Measurements from ENCODE around the gene YOD1.

Gene YOD1

GRCh38 chr1:207001492-207002245 is 49.3 kb downstream of the YOD1 start:
- H2BK15ac ChIP-seq (ENCODE audit: low read depth, poor library complexity, severe bottlenecking) = no peak overlapping the region
- H2BK12ac ChIP-seq (ENCODE audit: low read length in 2 of 2) = no peak overlapping the region
- H4K91ac ChIP-seq (ENCODE audit: low read length) = no peak overlapping the region
- no peak overlapping the region for H3K14ac ChIP-seq (ENCODE audit: low read length in 2 of 2)
- no peak overlapping the region for H3K4me2 ChIP-seq (ENCODE audit: low read length, poor library complexity, severe bottlenecking)
- peaks cover 0 to 10% of the 10 kb centered on the region in 2 experiments for H3K27me3 ChIP-seq (ENCODE audit: control insufficient read depth in 1 of 2, insufficient read depth in 1 of 2, low read length in 2 of 2)
- H3K9ac ChIP-seq (ENCODE audit: low read length) = no peak overlapping the region
- no peak overlapping the region for H3K18ac ChIP-seq (ENCODE audit: low read depth in 1 of 2, low read length in 2 of 2)
- no peak overlapping the region for H3K23ac ChIP-seq (ENCODE audit: low read length in 2 of 2)
- H3K9me3 ChIP-seq (ENCODE audit: control insufficient read depth, low read length) = no peaks in the 10 kb centered on the region
- H3K4me3 ChIP-seq (ENCODE audit: insufficient read depth in 1 of 2, low read depth in 1 of 2, low read length in 2 of 2) = no peak overlapping the region
- no peak overlapping the region for H3K4ac ChIP-seq (ENCODE audit: low read depth in 1 of 2, low read length in 2 of 2)
- no peak overlapping the region for H2BK5ac ChIP-seq (ENCODE audit: low read depth, low read length, poor library complexity, severe bottlenecking)
- no peak overlapping the region for H3K27ac ChIP-seq (ENCODE audit: low read length, poor library complexity, severe bottlenecking)
- no peaks in the 10 kb centered on the region for H3K36me3 ChIP-seq (ENCODE audit: control insufficient read depth in 1 of 2, insufficient read depth in 2 of 2, low read depth in 1 of 2, low read length in 2 of 2)
- no peak overlapping the region for H2AK5ac ChIP-seq (ENCODE audit: low read length, severe bottlenecking)
- no peak overlapping the region for H2AFZ ChIP-seq (ENCODE audit: low read depth, low read length)
- H3K79me1 ChIP-seq (replicated peaks; ENCODE audit: low read length, poor library complexity, severe bottlenecking) = no peaks in the 10 kb centered on the region
- H2BK120ac ChIP-seq (ENCODE audit: low read depth, low read length) = no peak overlapping the region
- no peak overlapping the region for H4K8ac ChIP-seq (ENCODE audit: low read length)
- WGBS = 88% methylated on average over 3 of the region's 5 CpGs
- DNase-seq = no peak
- peaks cover 2% of the 10 kb centered on the region for H3K4me1 ChIP-seq (ENCODE audit: control insufficient read depth, insufficient read depth, low read depth, low read length)

DNA sequence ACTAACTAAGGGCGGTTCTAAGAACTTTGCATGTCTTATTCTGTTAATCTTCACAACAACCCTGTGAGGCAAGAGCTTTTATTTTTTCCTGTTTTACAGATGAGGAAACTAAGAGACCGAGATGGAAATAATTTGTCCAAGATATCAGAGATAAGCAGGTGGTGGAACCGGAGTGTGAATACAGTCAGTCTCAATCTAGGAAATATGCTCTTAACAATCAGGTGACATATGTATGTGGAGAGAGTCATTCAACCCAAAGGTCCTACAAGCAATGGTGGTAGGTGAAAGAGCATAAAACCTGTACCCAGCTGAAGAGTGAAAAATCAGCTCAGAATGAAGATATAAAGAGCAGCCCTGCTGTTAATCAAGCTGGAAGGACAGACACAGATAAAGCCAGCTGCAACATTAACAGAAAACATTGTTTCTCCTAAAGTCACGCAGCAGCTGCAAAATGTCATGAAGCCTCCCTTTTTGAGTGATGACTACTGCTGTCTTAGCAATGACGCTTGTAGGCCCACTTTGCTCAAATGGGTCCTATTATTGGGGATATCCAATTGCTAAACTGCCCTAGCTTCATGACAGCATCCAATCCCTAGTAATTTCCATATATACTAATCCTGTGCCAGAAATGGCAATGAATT is 50.2 kb downstream of the YOD1 start:
- Histone ChIP-seq H2AFZ (ENCODE audit: low read depth, low read length) (no peak overlapping the region), H3K9me3 (ENCODE audit: control insufficient read depth, low read length) (no peaks in the 10 kb centered on the region), H4K91ac (ENCODE audit: low read length) (no peak overlapping the region), H3K18ac (ENCODE audit: low read depth in 1 of 2, low read length in 2 of 2) (no peak overlapping the region), H2BK120ac (ENCODE audit: low read depth, low read length) (no peak overlapping the region), H3K27ac (ENCODE audit: low read length, poor library complexity, severe bottlenecking) (no peak overlapping the region), H3K4me1 (ENCODE audit: control insufficient read depth, insufficient read depth, low read depth, low read length) (peaks cover 2% of the 10 kb centered on the region), H3K27me3 (ENCODE audit: control insufficient read depth in 1 of 2, insufficient read depth in 1 of 2, low read length in 2 of 2) (peaks cover 0 to 10% of the 10 kb centered on the region in 2 experiments), H2AK5ac (ENCODE audit: low read length, severe bottlenecking) (no peak overlapping the region), H2BK12ac (ENCODE audit: low read length in 2 of 2) (no peak overlapping the region), H3K4me3 (ENCODE audit: insufficient read depth in 1 of 2, low read depth in 1 of 2, low read length in 2 of 2) (no peak overlapping the region), H3K9ac (ENCODE audit: low read length) (no peak overlapping the region), H3K14ac (ENCODE audit: low read length in 2 of 2) (no peak overlapping the region), H3K36me3 (ENCODE audit: control insufficient read depth in 1 of 2, insufficient read depth in 2 of 2, low read depth in 1 of 2, low read length in 2 of 2) (no peaks in the 10 kb centered on the region), H3K4ac (ENCODE audit: low read depth in 1 of 2, low read length in 2 of 2) (no peak overlapping the region), H3K4me2 (ENCODE audit: low read length, poor library complexity, severe bottlenecking) (no peak overlapping the region), H3K79me1 (replicated peaks; ENCODE audit: low read length, poor library complexity, severe bottlenecking) (no peaks in the 10 kb centered on the region), H3K23ac (ENCODE audit: low read length in 2 of 2) (no peak overlapping the region), H2BK15ac (ENCODE audit: low read depth, poor library complexity, severe bottlenecking) (no peak overlapping the region), H4K8ac (ENCODE audit: low read length) (no peak overlapping the region), H2BK5ac (ENCODE audit: low read depth, low read length, poor library complexity, severe bottlenecking) (no peak overlapping the region)
- WGBS = 96% methylated on average over 5 of the region's 5 CpGs
- DNase-seq = no peak

GRCh38 chr1:206998816-206999215 is 52.2 kb downstream of the YOD1 start:
- Histone ChIP-seq H2BK15ac (ENCODE audit: low read depth, poor library complexity, severe bottlenecking) (no peak overlapping the region), H2BK5ac (ENCODE audit: low read depth, low read length, poor library complexity, severe bottlenecking) (no peak overlapping the region), H3K4me2 (ENCODE audit: low read length, poor library complexity, severe bottlenecking) (no peak overlapping the region), H3K4me1 (ENCODE audit: control insufficient read depth, insufficient read depth, low read depth, low read length) (peaks cover 2% of the 10 kb centered on the region), H3K79me1 (replicated peaks; ENCODE audit: low read length, poor library complexity, severe bottlenecking) (no peaks in the 10 kb centered on the region), H2AK5ac (ENCODE audit: low read length, severe bottlenecking) (no peak overlapping the region), H2AFZ (ENCODE audit: low read depth, low read length) (no peak overlapping the region), H3K4me3 (ENCODE audit: insufficient read depth in 1 of 2, low read depth in 1 of 2, low read length in 2 of 2) (no peak overlapping the region), H4K8ac (ENCODE audit: low read length) (no peak overlapping the region), H4K91ac (ENCODE audit: low read length) (no peak overlapping the region), H3K14ac (ENCODE audit: low read length in 2 of 2) (no peak overlapping the region), H3K18ac (ENCODE audit: low read depth in 1 of 2, low read length in 2 of 2) (no peak overlapping the region), H3K4ac (ENCODE audit: low read depth in 1 of 2, low read length in 2 of 2) (no peak overlapping the region), H3K27ac (ENCODE audit: low read length, poor library complexity, severe bottlenecking) (no peak overlapping the region), H3K36me3 (ENCODE audit: control insufficient read depth in 1 of 2, insufficient read depth in 2 of 2, low read depth in 1 of 2, low read length in 2 of 2) (no peaks in the 10 kb centered on the region), H3K9ac (ENCODE audit: low read length) (no peak overlapping the region), H3K27me3 (ENCODE audit: control insufficient read depth in 1 of 2, insufficient read depth in 1 of 2, low read length in 2 of 2) (peaks cover 0 to 10% of the 10 kb centered on the region in 2 experiments), H3K9me3 (ENCODE audit: control insufficient read depth, low read length) (no peaks in the 10 kb centered on the region), H2BK12ac (ENCODE audit: low read length in 2 of 2) (no peak overlapping the region), H2BK120ac (ENCODE audit: low read depth, low read length) (no peak overlapping the region), H3K23ac (ENCODE audit: low read length in 2 of 2) (no peak overlapping the region)
- WGBS = no CpG with 5 or more reads among the region's 2 CpGs
- no peak for DNase-seq
